WTC11 (cell line): ENCODE data around the gene IP6K3. TPM values are rescaled to one million over a fixed set of nuclear protein-coding genes. Genes with fewer than 3 reads are reported as not detected.

ENCODE experiments used
- ATF6 ChIP-seq: sonication (generic); formaldehyde crosslinking; IDR thresholded peaks from 2 replicates; pipeline ENCODE4 v1.8.1; 2023; ENCODE audit warnings: mild to moderate bottlenecking, missing genetic modification reagents
- CREM ChIP-seq: sonication (generic); formaldehyde crosslinking; IDR thresholded peaks from 2 replicates; pipeline ENCODE4 v1.8.1; 2022; ENCODE audit warnings: mild to moderate bottlenecking, missing genetic modification reagents, moderate library complexity
- E2F5 ChIP-seq: sonication (generic); formaldehyde crosslinking; IDR thresholded peaks from 2 replicates; pipeline ENCODE4 v1.8.1; 2022; ENCODE audit warnings: mild to moderate bottlenecking, moderate library complexity, missing genetic modification reagents
- ELF4 ChIP-seq: sonication (generic); formaldehyde crosslinking; IDR thresholded peaks from 2 replicates; pipeline ENCODE4 v1.8.1; 2022; ENCODE audit warnings: low read depth, mild to moderate bottlenecking, moderate library complexity, missing genetic modification reagents
- FOXP1 ChIP-seq: sonication (generic); formaldehyde crosslinking; IDR thresholded peaks from 2 replicates; pipeline ENCODE4 v1.8.0; 2022; ENCODE audit warnings: missing genetic modification reagents, mild to moderate bottlenecking, moderate library complexity, borderline replicate concordance
- GABPB1 ChIP-seq: sonication (generic); formaldehyde crosslinking; IDR thresholded peaks from 2 replicates; pipeline ENCODE4 v1.8.1; 2023; ENCODE audit warnings: mild to moderate bottlenecking, missing genetic modification reagents
- NFYB ChIP-seq: sonication (generic); formaldehyde crosslinking; conservative IDR thresholded peaks from 2 replicates; pipeline ENCODE4 v1.8.0; 2022; ENCODE audit warnings: low read depth, missing genetic modification reagents
- OVOL2 ChIP-seq: fragments of 250-450 bp; sonication (Bioruptor Pico); IDR thresholded peaks from 2 replicates; pipeline ENCODE4 v1.9.0; 2021; ENCODE audit warnings: mild to moderate bottlenecking, borderline replicate concordance
- PRRX2 ChIP-seq: fragments of 250-450 bp; sonication (Bioruptor Pico); IDR thresholded peaks from 2 replicates; pipeline ENCODE4 v1.8.0; 2021; ENCODE audit warnings: mild to moderate bottlenecking
- SMAD4 ChIP-seq: sonication (generic); formaldehyde crosslinking; IDR thresholded peaks from 2 replicates; pipeline ENCODE4 v1.8.0; 2022; ENCODE audit warnings: mild to moderate bottlenecking, missing genetic modification reagents
- SOX15 ChIP-seq: fragments of 250-450 bp; sonication (Bioruptor Pico); IDR thresholded peaks from 2 replicates; pipeline ENCODE4 v1.9.0; 2021; ENCODE audit warnings: mild to moderate bottlenecking
- TEAD1 ChIP-seq: sonication (generic); formaldehyde crosslinking; IDR thresholded peaks from 2 replicates; pipeline ENCODE4 v1.8.0; 2022; ENCODE audit warnings: mild to moderate bottlenecking, missing genetic modification reagents
- USF1 ChIP-seq: sonication (generic); formaldehyde crosslinking; IDR thresholded peaks from 2 replicates; pipeline ENCODE4 v1.8.0; 2022; ENCODE audit warnings: mild to moderate bottlenecking, missing genetic modification reagents
- ZMAT4 ChIP-seq: fragments of 250-450 bp; sonication (Bioruptor Pico); IDR thresholded peaks from 2 replicates; pipeline ENCODE4 v1.9.0; 2021; ENCODE audit warnings: mild to moderate bottlenecking
- ZNF317 ChIP-seq: sonication (generic); formaldehyde crosslinking; IDR thresholded peaks from 2 replicates; pipeline ENCODE4 v1.8.1; 2023; ENCODE audit warnings: low read depth, mild to moderate bottlenecking, moderate library complexity, missing genetic modification reagents, borderline replicate concordance
- total RNA-seq: library from RNA; stranded (reverse); gene quantifications from 3 replicates; pipeline ENCODE4 v1.2.3, GENCODE V29; 2021
- TF ChIP-seq, protein P1 (sequence below): sonication (generic); formaldehyde crosslinking; IDR thresholded peaks from 2 replicates; pipeline ENCODE4 v1.8.1; 2023; ENCODE audit warnings: mild to moderate bottlenecking, missing genetic modification reagents, moderate library complexity
- TF ChIP-seq, protein P2 (sequence below): sonication (generic); formaldehyde crosslinking; IDR thresholded peaks from 2 replicates; pipeline ENCODE4 v1.8.0; 2023; ENCODE audit warnings: mild to moderate bottlenecking, missing genetic modification reagents
- TF ChIP-seq, protein P3 (sequence below): fragments of 250-450 bp; sonication (Bioruptor Pico); IDR thresholded peaks from 2 replicates; pipeline ENCODE4 v2.1.2; 2022; ENCODE audit warnings: mild to moderate bottlenecking, moderate library complexity
- TF ChIP-seq, protein P4 (sequence below): fragments of 200-600 bp; IDR thresholded peaks from 2 replicates; pipeline ENCODE4 v1.8.0; 2022; ENCODE audit warnings: antibody characterized with exemption
- TF ChIP-seq, protein P5 (sequence below): sonication (generic); formaldehyde crosslinking; IDR thresholded peaks from 2 replicates; pipeline ENCODE4 v1.8.1; 2022; ENCODE audit warnings: missing genetic modification reagents, borderline replicate concordance
- TF ChIP-seq, protein P6 (sequence below): sonication (generic); formaldehyde crosslinking; IDR thresholded peaks from 2 replicates; pipeline ENCODE4 v1.8.1; 2022; ENCODE audit warnings: mild to moderate bottlenecking, missing genetic modification reagents, moderate library complexity, borderline replicate concordance
- TF ChIP-seq, protein P7 (sequence below): sonication (generic); formaldehyde crosslinking; IDR thresholded peaks from 2 replicates; pipeline ENCODE4 v1.8.1; 2023; ENCODE audit warnings: mild to moderate bottlenecking, missing genetic modification reagents

The IP6K3 gene
- total RNA-seq, 1 experiment from 2014 or later = 1.1 TPM

DNA sequence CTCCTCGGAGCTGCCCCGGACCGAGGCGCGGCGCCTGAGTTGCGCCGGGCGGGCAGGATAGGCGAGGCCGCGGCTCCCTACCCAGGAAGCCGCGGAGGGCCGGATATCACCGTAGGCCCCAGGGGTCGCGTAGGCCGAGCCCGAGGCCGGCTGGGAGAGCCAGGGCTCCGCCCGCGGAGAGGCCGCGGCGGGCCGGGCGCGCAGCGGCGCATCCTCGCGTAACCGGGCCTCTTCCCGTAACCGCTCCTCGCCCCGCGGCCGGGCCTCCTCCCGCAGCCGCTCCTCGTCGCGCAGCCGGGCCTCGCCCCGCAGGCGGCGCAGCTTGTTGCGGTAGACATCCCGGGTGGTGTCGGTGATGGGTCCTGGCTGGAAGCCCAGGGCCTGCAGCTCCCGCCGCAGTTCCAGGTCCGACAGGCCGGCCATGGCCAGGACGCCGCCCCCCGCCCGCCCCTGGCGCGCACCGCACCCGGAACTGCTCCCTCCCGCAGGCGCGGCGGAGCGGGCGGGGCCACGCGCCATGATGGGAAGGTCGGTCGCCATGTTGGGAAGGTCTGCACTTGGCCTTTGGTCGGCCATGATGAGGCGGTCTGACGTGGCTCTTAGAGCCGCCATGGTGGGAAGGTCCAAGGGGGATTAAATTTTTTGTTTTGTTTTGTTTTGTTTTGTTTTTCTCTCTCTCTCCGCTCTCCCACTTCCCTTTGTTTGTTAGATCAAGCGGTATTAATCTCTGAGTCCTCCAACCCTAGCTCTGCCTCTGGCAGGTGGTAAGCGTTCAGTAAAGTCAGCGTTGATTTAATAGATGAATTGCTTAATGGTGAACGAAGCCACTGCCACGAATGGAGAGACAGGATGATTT, 42.2 kb upstream of the IP6K3 start, which contains the start of gene LEMD2 (continued):
- TF ChIP-seq, protein P1, sequence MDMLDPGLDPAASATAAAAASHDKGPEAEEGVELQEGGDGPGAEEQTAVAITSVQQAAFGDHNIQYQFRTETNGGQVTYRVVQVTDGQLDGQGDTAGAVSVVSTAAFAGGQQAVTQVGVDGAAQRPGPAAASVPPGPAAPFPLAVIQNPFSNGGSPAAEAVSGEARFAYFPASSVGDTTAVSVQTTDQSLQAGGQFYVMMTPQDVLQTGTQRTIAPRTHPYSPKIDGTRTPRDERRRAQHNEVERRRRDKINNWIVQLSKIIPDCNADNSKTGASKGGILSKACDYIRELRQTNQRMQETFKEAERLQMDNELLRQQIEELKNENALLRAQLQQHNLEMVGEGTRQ (CRISPR knock-in tag) = no peak
- no peak for TF ChIP-seq USF1 (CRISPR knock-in tag)
- TF ChIP-seq PRRX2 (CRISPR knock-in tag) = no peak
- TF ChIP-seq NFYB (CRISPR knock-in tag) = no peak
- TF ChIP-seq, protein P2, sequence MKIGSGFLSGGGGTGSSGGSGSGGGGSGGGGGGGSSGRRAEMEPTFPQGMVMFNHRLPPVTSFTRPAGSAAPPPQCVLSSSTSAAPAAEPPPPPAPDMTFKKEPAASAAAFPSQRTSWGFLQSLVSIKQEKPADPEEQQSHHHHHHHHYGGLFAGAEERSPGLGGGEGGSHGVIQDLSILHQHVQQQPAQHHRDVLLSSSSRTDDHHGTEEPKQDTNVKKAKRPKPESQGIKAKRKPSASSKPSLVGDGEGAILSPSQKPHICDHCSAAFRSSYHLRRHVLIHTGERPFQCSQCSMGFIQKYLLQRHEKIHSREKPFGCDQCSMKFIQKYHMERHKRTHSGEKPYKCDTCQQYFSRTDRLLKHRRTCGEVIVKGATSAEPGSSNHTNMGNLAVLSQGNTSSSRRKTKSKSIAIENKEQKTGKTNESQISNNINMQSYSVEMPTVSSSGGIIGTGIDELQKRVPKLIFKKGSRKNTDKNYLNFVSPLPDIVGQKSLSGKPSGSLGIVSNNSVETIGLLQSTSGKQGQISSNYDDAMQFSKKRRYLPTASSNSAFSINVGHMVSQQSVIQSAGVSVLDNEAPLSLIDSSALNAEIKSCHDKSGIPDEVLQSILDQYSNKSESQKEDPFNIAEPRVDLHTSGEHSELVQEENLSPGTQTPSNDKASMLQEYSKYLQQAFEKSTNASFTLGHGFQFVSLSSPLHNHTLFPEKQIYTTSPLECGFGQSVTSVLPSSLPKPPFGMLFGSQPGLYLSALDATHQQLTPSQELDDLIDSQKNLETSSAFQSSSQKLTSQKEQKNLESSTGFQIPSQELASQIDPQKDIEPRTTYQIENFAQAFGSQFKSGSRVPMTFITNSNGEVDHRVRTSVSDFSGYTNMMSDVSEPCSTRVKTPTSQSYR (CRISPR knock-in tag) = no peak
- TF ChIP-seq, protein P3, sequence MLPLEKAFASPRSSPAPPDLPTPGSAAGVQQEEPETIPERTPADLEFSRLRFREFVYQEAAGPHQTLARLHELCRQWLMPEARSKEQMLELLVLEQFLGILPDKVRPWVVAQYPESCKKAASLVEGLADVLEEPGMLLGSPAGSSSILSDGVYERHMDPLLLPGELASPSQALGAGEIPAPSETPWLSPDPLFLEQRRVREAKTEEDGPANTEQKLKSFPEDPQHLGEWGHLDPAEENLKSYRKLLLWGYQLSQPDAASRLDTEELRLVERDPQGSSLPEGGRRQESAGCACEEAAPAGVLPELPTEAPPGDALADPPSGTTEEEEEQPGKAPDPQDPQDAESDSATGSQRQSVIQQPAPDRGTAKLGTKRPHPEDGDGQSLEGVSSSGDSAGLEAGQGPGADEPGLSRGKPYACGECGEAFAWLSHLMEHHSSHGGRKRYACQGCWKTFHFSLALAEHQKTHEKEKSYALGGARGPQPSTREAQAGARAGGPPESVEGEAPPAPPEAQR = no peak
- no peak for TF ChIP-seq OVOL2
- peak; percentile 39; the same call in 1 of the 2 replicates for TF ChIP-seq FOXP1 (CRISPR knock-in tag)
- TF ChIP-seq E2F5 (CRISPR knock-in tag) = peak; percentile 81; the same call in 1 of the 2 replicates
- TF ChIP-seq SOX15 (CRISPR knock-in tag) = no peak
- TF ChIP-seq, protein P4, sequence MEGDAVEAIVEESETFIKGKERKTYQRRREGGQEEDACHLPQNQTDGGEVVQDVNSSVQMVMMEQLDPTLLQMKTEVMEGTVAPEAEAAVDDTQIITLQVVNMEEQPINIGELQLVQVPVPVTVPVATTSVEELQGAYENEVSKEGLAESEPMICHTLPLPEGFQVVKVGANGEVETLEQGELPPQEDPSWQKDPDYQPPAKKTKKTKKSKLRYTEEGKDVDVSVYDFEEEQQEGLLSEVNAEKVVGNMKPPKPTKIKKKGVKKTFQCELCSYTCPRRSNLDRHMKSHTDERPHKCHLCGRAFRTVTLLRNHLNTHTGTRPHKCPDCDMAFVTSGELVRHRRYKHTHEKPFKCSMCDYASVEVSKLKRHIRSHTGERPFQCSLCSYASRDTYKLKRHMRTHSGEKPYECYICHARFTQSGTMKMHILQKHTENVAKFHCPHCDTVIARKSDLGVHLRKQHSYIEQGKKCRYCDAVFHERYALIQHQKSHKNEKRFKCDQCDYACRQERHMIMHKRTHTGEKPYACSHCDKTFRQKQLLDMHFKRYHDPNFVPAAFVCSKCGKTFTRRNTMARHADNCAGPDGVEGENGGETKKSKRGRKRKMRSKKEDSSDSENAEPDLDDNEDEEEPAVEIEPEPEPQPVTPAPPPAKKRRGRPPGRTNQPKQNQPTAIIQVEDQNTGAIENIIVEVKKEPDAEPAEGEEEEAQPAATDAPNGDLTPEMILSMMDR = no peak
- no peak for TF ChIP-seq ZNF317 (CRISPR knock-in tag)
- no peak for TF ChIP-seq ATF6 (CRISPR knock-in tag)
- TF ChIP-seq GABPB1 (CRISPR knock-in tag) = peak; percentile 71
- no peak for TF ChIP-seq ZMAT4
- TF ChIP-seq CREM (CRISPR knock-in tag) = peak; percentile 54; the same call in 1 of the 2 replicates
- peak; percentile 66; the same call in 1 of the 2 replicates for TF ChIP-seq TEAD1 (CRISPR knock-in tag)
- TF ChIP-seq, protein P5, sequence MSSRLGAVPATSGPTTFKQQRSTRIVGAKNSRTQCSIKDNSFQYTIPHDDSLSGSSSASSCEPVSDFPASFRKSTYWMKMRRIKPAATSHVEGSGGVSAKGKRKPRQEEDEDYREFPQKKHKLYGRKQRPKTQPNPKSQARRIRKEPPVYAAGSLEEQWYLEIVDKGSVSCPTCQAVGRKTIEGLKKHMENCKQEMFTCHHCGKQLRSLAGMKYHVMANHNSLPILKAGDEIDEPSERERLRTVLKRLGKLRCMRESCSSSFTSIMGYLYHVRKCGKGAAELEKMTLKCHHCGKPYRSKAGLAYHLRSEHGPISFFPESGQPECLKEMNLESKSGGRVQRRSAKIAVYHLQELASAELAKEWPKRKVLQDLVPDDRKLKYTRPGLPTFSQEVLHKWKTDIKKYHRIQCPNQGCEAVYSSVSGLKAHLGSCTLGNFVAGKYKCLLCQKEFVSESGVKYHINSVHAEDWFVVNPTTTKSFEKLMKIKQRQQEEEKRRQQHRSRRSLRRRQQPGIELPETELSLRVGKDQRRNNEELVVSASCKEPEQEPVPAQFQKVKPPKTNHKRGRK = no peak
- TF ChIP-seq SMAD4 = no peak
- TF ChIP-seq, protein P6, sequence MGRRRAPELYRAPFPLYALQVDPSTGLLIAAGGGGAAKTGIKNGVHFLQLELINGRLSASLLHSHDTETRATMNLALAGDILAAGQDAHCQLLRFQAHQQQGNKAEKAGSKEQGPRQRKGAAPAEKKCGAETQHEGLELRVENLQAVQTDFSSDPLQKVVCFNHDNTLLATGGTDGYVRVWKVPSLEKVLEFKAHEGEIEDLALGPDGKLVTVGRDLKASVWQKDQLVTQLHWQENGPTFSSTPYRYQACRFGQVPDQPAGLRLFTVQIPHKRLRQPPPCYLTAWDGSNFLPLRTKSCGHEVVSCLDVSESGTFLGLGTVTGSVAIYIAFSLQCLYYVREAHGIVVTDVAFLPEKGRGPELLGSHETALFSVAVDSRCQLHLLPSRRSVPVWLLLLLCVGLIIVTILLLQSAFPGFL = 0 out of 2 replicates have a peak, but pooled peaks have one; percentile 54
- TF ChIP-seq, protein P7, sequence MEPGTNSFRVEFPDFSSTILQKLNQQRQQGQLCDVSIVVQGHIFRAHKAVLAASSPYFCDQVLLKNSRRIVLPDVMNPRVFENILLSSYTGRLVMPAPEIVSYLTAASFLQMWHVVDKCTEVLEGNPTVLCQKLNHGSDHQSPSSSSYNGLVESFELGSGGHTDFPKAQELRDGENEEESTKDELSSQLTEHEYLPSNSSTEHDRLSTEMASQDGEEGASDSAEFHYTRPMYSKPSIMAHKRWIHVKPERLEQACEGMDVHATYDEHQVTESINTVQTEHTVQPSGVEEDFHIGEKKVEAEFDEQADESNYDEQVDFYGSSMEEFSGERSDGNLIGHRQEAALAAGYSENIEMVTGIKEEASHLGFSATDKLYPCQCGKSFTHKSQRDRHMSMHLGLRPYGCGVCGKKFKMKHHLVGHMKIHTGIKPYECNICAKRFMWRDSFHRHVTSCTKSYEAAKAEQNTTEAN = no peak
- 0 out of 2 replicates have a peak, but pooled peaks have one; percentile 40 for TF ChIP-seq ELF4 (CRISPR knock-in tag)
